K562 (cell line): ENCODE measurements around the gene CD47. TPM values are rescaled to one million over a fixed set of nuclear protein-coding genes. Genes with fewer than 3 reads are reported as not detected.

Experiments used
- ATAC-seq: fragments of 200-7000 bp; cut with Tn5 transposase; 3 replicates; pipeline ENCODE4 v1.9.1; 2020; ENCODE audit warnings: moderate library complexity
- BruUV-seq: library from RNA; stranded (reverse); fragments of 400-500 nt; replicated peaks from 2 replicates; lab custom pipeline; 2021; lab: Mats Ljungman, UMichigan
- CTCF ChIA-PET: fragments of 300-600 bp; formaldehyde crosslinking; extraction: SDS; loops from one replicate; lab custom pipeline; 2021; ENCODE audit warnings: low intra/inter-chr PET ratio; lab: Yijun Ruan, JAX
- POLR2A ChIA-PET: fragments of 300-600, 350-650 bp; sonication (Branson Sonifier 250); formaldehyde crosslinking; extraction: SDS; loops from one replicate; lab custom pipeline; 2021; ENCODE audit warnings: antibody characterized with exemption, inconsistent platforms; lab: Yijun Ruan, JAX
- DNase-seq, 4 experiments: peaks; one replicate each; pipeline versions ENCODE4 v3.0.0 to v3.0.0-alpha.2; 2011 to 2018; ENCODE audit warnings: low spot score in 3 of 4, mixed read lengths in 3 of 4; ENCODE audit errors: extremely low read depth in 1 of 4
- FAIRE-seq: peaks from 2 replicates; lab custom pipeline; 2011; peaks lifted over from hg19 to GRCh38; lab: Jason Lieb, UNC
- H2AFZ ChIP-seq: 2 replicates; pipeline ENCODE4 v1.6.0; 2011; ENCODE audit warnings: low read depth, low read length, control low read depth, inconsistent platforms
- H3K27ac ChIP-seq: fragments of 200-600 bp; 3 replicates; pipeline ENCODE4 v1.8.0; 2011; ENCODE audit warnings: low read depth, mild to moderate bottlenecking, control low read depth, inconsistent platforms, low read length, moderate library complexity, mixed read lengths; ENCODE audit errors: extremely low read depth
- H3K27me3 ChIP-seq, 2 experiments: fragments of 300-600 bp in 1 of 2; 2 replicates in 1 of 2; 3 replicates in 1 of 2; pipeline versions ENCODE4 v1.6.0 to v1.8.0; 2011; ENCODE audit warnings: inconsistent platforms in 2 of 2, low read length in 2 of 2, mild to moderate bottlenecking in 1 of 2, mixed read lengths in 1 of 2, moderate library complexity in 1 of 2; ENCODE audit not compliant: control insufficient read depth in 2 of 2, insufficient read depth in 2 of 2
- H3K36me3 ChIP-seq: fragments of 300-600 bp; 3 replicates; pipeline ENCODE4 v1.8.0; 2011; ENCODE audit warnings: mild to moderate bottlenecking, low read length, inconsistent platforms; ENCODE audit not compliant: control insufficient read depth, insufficient read depth
- H3K4me1 ChIP-seq, 2 experiments: fragments of 200-600 bp in 1 of 2; replicated peaks in 1 of 2; 2 replicates in 1 of 2; 3 replicates in 1 of 2; pipeline versions ENCODE4 v1.5.1 to v1.8.0; 2011; ENCODE audit warnings: inconsistent platforms in 2 of 2, low read length in 2 of 2, mild to moderate bottlenecking in 1 of 2, mixed read lengths in 1 of 2, moderate library complexity in 1 of 2; ENCODE audit not compliant: control insufficient read depth in 2 of 2, insufficient read depth in 2 of 2
- H3K4me2 ChIP-seq: 2 replicates; pipeline ENCODE4 v1.6.1; 2011; ENCODE audit warnings: low read length, control low read depth, inconsistent platforms, mixed read lengths; ENCODE audit not compliant: insufficient read depth
- H3K4me3 ChIP-seq: fragments of 200-600 bp; sonication (generic), shearing (Covaris generic); 2 replicates; pipeline ENCODE4 v1.5.1; 2016; ENCODE audit warnings: control low read depth, inconsistent platforms
- H3K79me2 ChIP-seq: fragments of 200-600 bp; 3 replicates; pipeline ENCODE4 v1.8.0; 2011; ENCODE audit warnings: low read length, inconsistent platforms; ENCODE audit not compliant: control insufficient read depth, insufficient read depth
- H3K9ac ChIP-seq, 2 experiments: 2 replicates each; pipeline versions ENCODE4 v1.6.0 to v1.6.1; 2011; ENCODE audit warnings: low read depth in 2 of 2, low read length in 2 of 2, control low read depth in 1 of 2, inconsistent platforms in 1 of 2, mild to moderate bottlenecking in 1 of 2, mixed read lengths in 1 of 2; ENCODE audit not compliant: insufficient read depth in 1 of 2
- H3K9me1 ChIP-seq: one replicate; pipeline ENCODE4 v1.6.0; 2011; ENCODE audit warnings: inconsistent platforms, mild to moderate bottlenecking, low read length, moderate library complexity; ENCODE audit not compliant: control insufficient read depth, insufficient read depth
- H3K9me3 ChIP-seq: replicated peaks from 2 replicates; pipeline ENCODE4 v1.5.1; 2011; ENCODE audit warnings: low read depth, low read length, inconsistent platforms; ENCODE audit not compliant: control insufficient read depth, insufficient read depth
- H4K20me1 ChIP-seq: replicated peaks from 2 replicates; pipeline ENCODE4 v1.6.1; 2011; ENCODE audit warnings: low read length, inconsistent platforms, mixed read lengths; ENCODE audit not compliant: control insufficient read depth, insufficient read depth
- DDX20 ChIP-seq: fragments of 450-650 bp; IDR thresholded peaks from 2 replicates; pipeline ENCODE4 v1.6.1; 2016; ENCODE audit warnings: missing genetic modification characterization, low read depth, mild to moderate bottlenecking, missing compliant biosample characterization, moderate library complexity
- E2F4 ChIP-seq: sonication (generic); formaldehyde crosslinking; IDR thresholded peaks from 2 replicates; pipeline ENCODE4 v1.8.0; 2022; ENCODE audit warnings: mild to moderate bottlenecking, low read depth, missing genetic modification reagents
- EGR1 ChIP-seq: fragments of 450-650 bp; conservative IDR thresholded peaks from 2 replicates; pipeline ENCODE4 v1.6.1; 2017; ENCODE audit warnings: mild to moderate bottlenecking
- HDAC2 ChIP-seq: fragments of 450-650 bp; IDR thresholded peaks from 2 replicates; pipeline ENCODE4 v1.6.1; 2016; ENCODE audit warnings: mild to moderate bottlenecking
- KDM4B ChIP-seq, 2 experiments: fragments of 450-650 bp in 1 of 2; sonication (generic) in 1 of 2; IDR thresholded peaks; 2 replicates each; pipeline ENCODE4 v1.6.1; 2016 to 2017; ENCODE audit warnings: borderline replicate concordance in 2 of 2, antibody characterized with exemption in 1 of 2, low read depth in 1 of 2, mild to moderate bottlenecking in 1 of 2
- KHSRP ChIP-seq: fragments of 450-650 bp; IDR thresholded peaks from 2 replicates; pipeline ENCODE4 v1.6.1; 2017
- L3MBTL2 ChIP-seq: fragments of 450-650 bp; IDR thresholded peaks from 2 replicates; pipeline ENCODE4 v1.6.1; 2016; ENCODE audit warnings: mild to moderate bottlenecking, moderate library complexity
- MAFK ChIP-seq: IDR thresholded peaks from 2 replicates; pipeline ENCODE4 v1.6.1; 2011; ENCODE audit warnings: low read length, improper control_type of control experiment
- MYBL2 ChIP-seq, 2 experiments: fragments of 450-650 bp in 1 of 2; sonication (generic) in 1 of 2; formaldehyde crosslinking in 1 of 2; IDR thresholded peaks; 2 replicates each; pipeline versions ENCODE4 v1.6.1 to v1.8.1; 2017 to 2022; ENCODE audit warnings: borderline replicate concordance in 1 of 2, inconsistent platforms in 1 of 2, low read depth in 1 of 2, mild to moderate bottlenecking in 1 of 2, missing genetic modification reagents in 1 of 2, moderate library complexity in 1 of 2
- RB1 ChIP-seq: fragments of 450-650 bp; IDR thresholded peaks from 2 replicates; pipeline ENCODE4 v1.6.1; 2017; ENCODE audit warnings: low read depth, mild to moderate bottlenecking
- RFX1 ChIP-seq: fragments of 450-650 bp; IDR thresholded peaks from 2 replicates; pipeline ENCODE4 v1.6.1; 2016; ENCODE audit warnings: mild to moderate bottlenecking, moderate library complexity
- SUPT5H ChIP-seq: fragments of 450-650 bp; IDR thresholded peaks from 2 replicates; pipeline ENCODE4 v1.6.1; 2016
- TAL1 ChIP-seq: fragments of 450-650 bp; IDR thresholded peaks from 2 replicates; pipeline ENCODE4 v1.6.1; 2016; ENCODE audit warnings: mild to moderate bottlenecking
- ZNF239 ChIP-seq: fragments of 250-450 bp; sonication (Bioruptor Pico); IDR thresholded peaks from 2 replicates; pipeline ENCODE4 v1.4.0; 2020; ENCODE audit warnings: mild to moderate bottlenecking
- ZNF707 ChIP-seq: fragments of 250-450 bp; sonication (Bioruptor Pico); conservative IDR thresholded peaks from 2 replicates; pipeline ENCODE4 v1.8.0; 2022; ENCODE audit warnings: inconsistent platforms, mild to moderate bottlenecking, moderate library complexity
- WGBS: fragments of 100-300 bp; shearing (Covaris generic); methylation state at CpG from one replicate; pipeline ENCODE4 v1.1.6; 2016; ENCODE audit warnings: low coverage, mixed read lengths; ENCODE audit not compliant: insufficient coverage; ENCODE audit errors: missing lambda C conversion rate; 5-methylcytosine and 5-hydroxymethylcytosine counted together
- in situ Hi-C: fragments of 300-500 bp; cut with MboI; formaldehyde crosslinking; loops from 4 replicates; pipeline ENCODE4 v1.15.0; 2018; ENCODE audit warnings: inconsistent platforms, mixed read lengths
- intact Hi-C: fragments of 100-400 bp; cut with micrococcal nuclease; formaldehyde crosslinking; loops from 2 replicates; pipeline ENCODE4 v1.14.2; 2022
- polyA plus RNA-seq, 8 experiments: library from polyadenylated mRNA; depleted of rRNA in 4 of 8; stranded (reverse) in 5 of 8; unstranded in 3 of 8; fragments of >200 nt; fragmentation: Nextera tagmentation in 2 of 8; fragmentation: Illumina TruSeq in 1 of 8; extraction: Ambion mirVana in 2 of 8; extraction: Trizol in 1 of 8; gene quantifications; 2 replicates each; pipeline versions ENCODE4 v1.2.1 to v1.2.3, GENCODE V29; 2011 to 2014; ENCODE audit warnings: inconsistent platforms in 1 of 8, missing spikeins in 1 of 8
- total RNA-seq, 7 experiments: library from RNA; depleted of rRNA in 6 of 7; stranded (reverse); fragments of >200 nt in 6 of 7; fragmentation: Illumina TruSeq in 2 of 7; extraction: Trizol in 2 of 7; gene quantifications; 2 replicates each; pipeline versions ENCODE4 v1.2.1 to v1.2.3, GENCODE V29; 2011 to 2021; ENCODE audit warnings: low replicate concordance in 1 of 7
- TF ChIP-seq, protein P1 (sequence below): fragments of 450-650 bp; formaldehyde crosslinking; IDR thresholded peaks from 2 replicates; pipeline ENCODE4 v1.4.0; 2020; ENCODE audit warnings: mild to moderate bottlenecking
- TF ChIP-seq, protein P2 (sequence below), 2 experiments: fragments of 150-350 bp in 1 of 2; IDR thresholded peaks; 2 replicates each; pipeline ENCODE4 v1.6.1; 2012 to 2016; ENCODE audit warnings: low read depth in 2 of 2, low read length in 2 of 2, mild to moderate bottlenecking in 1 of 2, moderate library complexity in 1 of 2
- TF ChIP-seq, protein P3 (sequence below): fragments of 250-450 bp; sonication (Bioruptor Pico); IDR thresholded peaks from 2 replicates; pipeline ENCODE4 v1.8.0; 2022; ENCODE audit warnings: moderate library complexity, mild to moderate bottlenecking, inconsistent platforms

CD47 gene
- total and polyA plus RNA-seq, 9 of the 15 experiments (the other 6 are each of a cell fraction or from before 2014, with no cell fraction given) = 10.2 to 62.6 (median 36.3) TPM

DNA sequence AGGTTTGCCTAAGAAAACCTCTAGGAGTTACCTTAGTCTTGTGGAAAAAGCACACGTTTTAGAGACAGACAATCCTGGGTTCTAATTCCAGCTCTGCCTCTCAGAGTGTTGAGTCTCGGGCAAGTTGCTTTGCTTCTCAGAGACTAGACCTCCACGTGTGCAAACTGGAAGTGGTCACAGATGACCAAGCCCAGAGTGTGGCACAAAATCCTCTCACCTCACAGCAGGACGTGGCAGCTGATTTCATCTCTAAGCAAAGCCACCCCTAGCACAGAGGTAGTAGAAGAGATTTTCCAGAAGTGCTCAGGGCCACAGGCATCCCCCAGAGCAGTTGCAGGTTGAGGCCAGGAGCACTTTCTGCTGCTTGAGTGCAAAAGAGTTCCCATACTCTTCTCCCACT, 79.2 kb downstream of the CD47 start:
- no peaks in the 10 kb centered on the region for H3K79me2 ChIP-seq
- no peaks in the 10 kb centered on the region for H3K4me1 ChIP-seq
- in situ Hi-C loops = no loop called here
- H3K9me3 ChIP-seq = no peaks in the 10 kb centered on the region
- no peaks in the 10 kb centered on the region for H4K20me1 ChIP-seq
- H3K36me3 ChIP-seq = no peaks in the 10 kb centered on the region
- CTCF ChIA-PET = no interaction called here
- 0% methylated on average over 4 of the region's 4 CpGs for WGBS
- H3K27me3 ChIP-seq = peaks cover 9 to 34% of the 10 kb centered on the region in 2 experiments; a peak in 4 of 5 replicates
- no peak overlapping the region for H3K4me2 ChIP-seq
- FAIRE-seq (no peak), DNase-seq (no peak), ATAC-seq (no peak)
- no peak overlapping the region for H2AFZ ChIP-seq
- no peak overlapping the region for H3K27ac ChIP-seq
- no peak overlapping the region for H3K4me3 ChIP-seq
- intact Hi-C loops = no loop called here
- H3K9me1 ChIP-seq = no peaks in the 10 kb centered on the region
- POLR2A ChIA-PET = no interaction called here
- H3K9ac ChIP-seq = no peak overlapping the region
- BruUV-seq = no TSS peak
- TF ChIP-seq HDAC2 (no peak), KDM4B (IDR thresholded peaks at IDR 0.05; ENCODE audit: borderline replicate concordance in 2 of 2, low read depth in 1 of 2) (no peak), RFX1 (no peak), MYBL2 (IDR thresholded peaks at IDR 0.05; ENCODE audit: low read depth) (no peak), MYBL2 (CRISPR knock-in tag; IDR thresholded peaks at IDR 0.05; ENCODE audit: borderline replicate concordance) (no peak), L3MBTL2 (no peak), KHSRP (no peak), MAFK (no peak), EGR1 (no peak), E2F4 (CRISPR knock-in tag) (no peak), ZNF239 (CRISPR knock-in tag) (no peak), RB1 (no peak), DDX20 (no peak), SUPT5H (no peak), ZNF707 (CRISPR knock-in tag) (no peak), TAL1 (no peak)
- TF ChIP-seq, protein P1, sequence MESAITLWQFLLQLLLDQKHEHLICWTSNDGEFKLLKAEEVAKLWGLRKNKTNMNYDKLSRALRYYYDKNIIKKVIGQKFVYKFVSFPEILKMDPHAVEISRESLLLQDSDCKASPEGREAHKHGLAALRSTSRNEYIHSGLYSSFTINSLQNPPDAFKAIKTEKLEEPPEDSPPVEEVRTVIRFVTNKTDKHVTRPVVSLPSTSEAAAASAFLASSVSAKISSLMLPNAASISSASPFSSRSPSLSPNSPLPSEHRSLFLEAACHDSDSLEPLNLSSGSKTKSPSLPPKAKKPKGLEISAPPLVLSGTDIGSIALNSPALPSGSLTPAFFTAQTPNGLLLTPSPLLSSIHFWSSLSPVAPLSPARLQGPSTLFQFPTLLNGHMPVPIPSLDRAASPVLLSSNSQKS (CRISPR knock-in tag) = no peak
- TF ChIP-seq, protein P2, sequence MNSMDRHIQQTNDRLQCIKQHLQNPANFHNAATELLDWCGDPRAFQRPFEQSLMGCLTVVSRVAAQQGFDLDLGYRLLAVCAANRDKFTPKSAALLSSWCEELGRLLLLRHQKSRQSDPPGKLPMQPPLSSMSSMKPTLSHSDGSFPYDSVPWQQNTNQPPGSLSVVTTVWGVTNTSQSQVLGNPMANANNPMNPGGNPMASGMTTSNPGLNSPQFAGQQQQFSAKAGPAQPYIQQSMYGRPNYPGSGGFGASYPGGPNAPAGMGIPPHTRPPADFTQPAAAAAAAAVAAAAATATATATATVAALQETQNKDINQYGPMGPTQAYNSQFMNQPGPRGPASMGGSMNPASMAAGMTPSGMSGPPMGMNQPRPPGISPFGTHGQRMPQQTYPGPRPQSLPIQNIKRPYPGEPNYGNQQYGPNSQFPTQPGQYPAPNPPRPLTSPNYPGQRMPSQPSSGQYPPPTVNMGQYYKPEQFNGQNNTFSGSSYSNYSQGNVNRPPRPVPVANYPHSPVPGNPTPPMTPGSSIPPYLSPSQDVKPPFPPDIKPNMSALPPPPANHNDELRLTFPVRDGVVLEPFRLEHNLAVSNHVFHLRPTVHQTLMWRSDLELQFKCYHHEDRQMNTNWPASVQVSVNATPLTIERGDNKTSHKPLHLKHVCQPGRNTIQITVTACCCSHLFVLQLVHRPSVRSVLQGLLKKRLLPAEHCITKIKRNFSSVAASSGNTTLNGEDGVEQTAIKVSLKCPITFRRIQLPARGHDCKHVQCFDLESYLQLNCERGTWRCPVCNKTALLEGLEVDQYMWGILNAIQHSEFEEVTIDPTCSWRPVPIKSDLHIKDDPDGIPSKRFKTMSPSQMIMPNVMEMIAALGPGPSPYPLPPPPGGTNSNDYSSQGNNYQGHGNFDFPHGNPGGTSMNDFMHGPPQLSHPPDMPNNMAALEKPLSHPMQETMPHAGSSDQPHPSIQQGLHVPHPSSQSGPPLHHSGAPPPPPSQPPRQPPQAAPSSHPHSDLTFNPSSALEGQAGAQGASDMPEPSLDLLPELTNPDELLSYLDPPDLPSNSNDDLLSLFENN (IDR thresholded peaks at IDR 0.05; ENCODE audit: low read depth in 2 of 2, low read length in 2 of 2) = no peak
- TF ChIP-seq, protein P3, sequence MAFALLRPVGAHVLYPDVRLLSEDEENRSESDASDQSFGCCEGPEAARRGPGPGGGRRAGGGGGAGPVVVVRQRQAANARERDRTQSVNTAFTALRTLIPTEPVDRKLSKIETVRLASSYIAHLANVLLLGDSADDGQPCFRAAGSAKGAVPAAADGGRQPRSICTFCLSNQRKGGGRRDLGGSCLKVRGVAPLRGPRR (CRISPR knock-in tag) = no peak
- TF ChIP-seq, all 486 proteins: peak for 0
